Left forelimb (tissue), 1 donor: Measurements from ENCODE around the gene KBTBD8.
A peak's percentile ranks its signal among the peaks of the same experiment; 100 is the strongest.

Experiments
- DNase-seq: peaks from one replicate; pipeline ENCODE4 v3.0.0-alpha.2; 2018; ENCODE audit warnings: low spot score

KBTBD8 gene

GRCh38 chr3:66997560-66998112, 471 bp upstream of the KBTBD8 start:
- DNase-seq = peak; percentile 67

GRCh38 chr3:66998904-66999235, 763 bp downstream of the KBTBD8 start:
- DNase-seq = no peak

DNA sequence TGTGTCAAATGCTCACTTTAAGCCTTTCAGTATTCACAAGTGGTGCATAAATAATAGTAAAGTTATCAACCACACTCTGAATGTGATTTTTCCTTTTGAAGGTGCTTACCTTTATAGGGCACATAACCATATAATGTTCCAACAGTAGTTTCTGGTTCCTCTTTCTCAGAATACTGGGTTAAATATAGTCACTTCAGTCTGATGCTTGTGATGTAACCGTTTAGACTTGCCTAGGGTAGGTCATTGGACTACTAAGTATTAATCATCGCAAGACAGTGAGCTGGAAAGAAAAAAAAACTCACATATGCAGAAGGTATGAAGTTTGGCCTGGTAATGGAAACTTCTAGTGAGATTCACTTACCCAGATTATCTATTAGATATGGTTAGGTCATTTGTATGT, 1.9 kb downstream of the KBTBD8 start:
- DNase-seq = no peak

- DNase-seq = no peak
Measured at GRCh38 chr3:67001086-67001861, 3.2 kb downstream of the KBTBD8 start.

DNA sequence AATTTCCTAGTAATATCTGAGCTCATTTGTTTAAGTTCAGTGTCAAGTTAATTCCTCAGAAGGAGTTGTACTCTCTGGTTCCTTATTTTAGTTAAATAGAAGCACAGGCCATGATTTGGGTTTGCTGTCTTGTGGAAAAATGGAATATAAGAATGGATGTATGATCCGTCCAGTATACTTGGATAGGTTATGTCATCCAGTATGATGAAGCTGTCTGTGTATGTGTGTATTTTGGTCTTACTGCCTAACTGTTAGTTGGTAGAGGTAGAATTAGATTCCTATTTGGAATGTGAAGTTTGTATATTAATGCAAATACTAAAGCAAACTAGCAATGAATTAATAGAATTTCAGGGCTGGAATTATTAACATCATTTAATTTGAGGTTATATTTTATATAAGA, 7.9 kb downstream of the KBTBD8 start:
- no peak for DNase-seq

- DNase-seq = no peak
Measured at GRCh38 chr3:67006460-67006859, 8.4 kb downstream of the KBTBD8 start.

DNA sequence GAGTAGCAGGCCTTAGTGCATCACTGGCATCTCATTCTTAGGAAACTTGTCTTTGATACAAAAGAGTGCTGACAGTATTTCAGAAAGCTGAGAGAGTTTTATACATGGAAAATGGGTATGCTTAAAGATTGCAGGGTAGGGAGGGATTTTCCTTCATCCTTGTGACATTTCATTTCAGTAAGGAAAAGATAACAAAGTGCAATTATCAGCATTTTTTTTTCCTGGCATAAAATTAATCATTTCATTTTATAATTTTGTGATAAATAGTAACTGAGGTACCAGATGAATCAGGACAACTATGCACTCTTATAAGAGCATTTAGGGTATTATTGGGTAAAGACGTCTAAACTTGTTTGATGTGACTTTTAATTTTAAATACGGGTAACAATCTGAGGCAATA, 10.3 kb downstream of the KBTBD8 start:
- DNase-seq = no peak

- no peak for DNase-seq
Measured at GRCh38 chr3:67009716-67010115, 11.6 kb downstream of the KBTBD8 start.

DNA sequence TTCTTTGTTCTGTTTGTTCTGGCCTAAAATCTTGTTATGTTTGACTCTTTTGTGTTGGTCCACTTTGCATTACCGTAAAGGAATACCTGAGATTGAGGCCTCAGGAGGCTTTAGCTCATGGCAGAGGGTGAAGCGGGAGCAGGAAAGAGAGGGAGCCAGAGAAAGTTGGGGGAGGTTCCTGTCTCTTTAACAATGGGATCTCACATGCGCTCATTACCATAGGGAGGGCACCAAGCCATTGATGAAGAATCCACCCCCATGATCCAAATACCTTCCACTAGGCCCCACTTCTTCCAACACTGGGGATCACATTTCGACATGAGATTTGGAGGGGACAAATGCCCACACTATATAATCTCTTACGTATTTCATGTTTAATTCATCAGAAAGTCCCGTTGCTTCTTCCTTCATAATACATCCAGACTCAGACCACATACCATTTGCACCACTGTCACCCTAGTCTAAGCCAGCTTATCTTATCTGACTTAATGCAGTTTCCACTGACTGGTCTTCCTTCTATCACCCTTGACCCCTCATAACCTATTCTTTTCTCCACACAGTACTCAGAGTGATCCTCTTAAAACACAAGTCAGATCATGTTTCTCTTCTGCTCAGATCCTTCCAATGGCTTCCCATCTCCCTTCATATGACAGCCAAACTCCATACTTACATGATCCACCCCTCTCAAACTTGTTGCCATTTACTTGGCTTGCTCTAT, 13.5 kb downstream of the KBTBD8 start:
- no peak for DNase-seq

DNA sequence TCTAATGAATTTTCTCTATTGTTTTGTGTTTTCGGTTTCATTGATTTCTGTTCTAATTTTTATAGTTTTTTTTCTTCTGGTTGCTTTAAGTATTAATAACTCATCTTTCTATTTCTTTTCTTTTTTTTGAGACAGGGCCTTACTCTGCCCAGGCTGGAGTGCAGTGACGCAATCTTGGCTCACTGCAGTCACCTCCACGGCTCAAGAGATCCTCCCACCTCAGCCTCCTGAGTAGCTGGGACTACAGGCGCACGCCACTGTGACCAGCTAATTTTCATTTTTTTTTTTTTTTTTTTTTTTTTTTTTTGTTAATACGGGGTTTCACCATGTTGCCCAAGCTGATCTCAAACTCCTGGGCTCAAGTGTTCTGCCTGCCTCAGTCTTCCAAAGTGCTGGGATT, 14.5 kb downstream of the KBTBD8 start:
- DNase-seq = no peak

- DNase-seq = no peak
Measured at GRCh38 chr3:67015702-67016484, 17.8 kb downstream of the KBTBD8 start.

DNA sequence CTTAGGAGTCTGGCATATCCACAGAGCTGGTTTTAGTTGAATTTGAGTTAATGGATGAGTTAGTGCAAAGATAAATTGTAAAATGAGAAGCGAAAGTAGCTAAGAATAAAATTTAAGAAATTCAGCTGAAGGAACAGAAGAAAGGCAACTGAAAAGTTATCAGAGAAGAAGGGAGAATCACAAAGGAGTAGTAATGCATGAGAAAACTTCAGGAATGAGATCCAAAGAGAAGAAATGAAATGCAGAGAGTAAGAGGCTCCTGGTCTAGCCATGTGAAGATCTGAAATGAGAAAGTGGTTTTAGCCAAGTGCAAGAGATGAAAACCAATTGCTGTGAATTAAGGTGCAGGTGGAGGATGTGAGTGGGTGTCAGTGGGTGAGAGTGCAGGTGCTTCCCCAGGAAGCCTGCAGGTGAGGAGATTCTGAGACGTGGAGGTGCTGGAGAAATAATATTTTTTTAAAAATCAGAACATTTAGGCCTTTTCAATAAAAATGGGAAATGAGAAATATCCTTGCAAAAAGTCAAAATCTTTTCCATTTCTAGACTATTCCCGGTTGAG, 18.5 kb downstream of the KBTBD8 start:
- no peak for DNase-seq

DNA sequence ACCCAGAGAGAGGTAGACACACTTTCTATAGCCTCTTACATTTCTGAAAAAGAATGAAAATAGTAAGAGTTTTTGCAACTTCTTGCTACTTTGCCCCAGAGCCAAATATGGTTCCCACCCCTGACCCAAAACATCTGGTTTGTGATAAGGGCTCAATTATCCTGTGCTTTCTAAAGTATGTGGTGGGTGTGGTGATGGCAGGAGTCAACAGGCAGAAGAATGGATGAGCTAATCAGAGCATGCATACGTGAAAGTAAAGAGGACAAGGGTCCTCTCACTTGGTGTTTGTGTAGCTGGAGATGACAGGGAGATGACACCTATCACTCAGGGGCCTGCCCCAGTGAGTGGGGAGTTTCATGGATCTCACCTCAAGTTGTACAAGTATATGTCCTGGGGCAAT, 19.1 kb downstream of the KBTBD8 start:
- DNase-seq = no peak

- no peak for DNase-seq
Measured at GRCh38 chr3:67018105-67018788, 20.1 kb downstream of the KBTBD8 start.

GRCh38 chr3:67018789-67019526, 20.9 kb downstream of the KBTBD8 start:
- no peak for DNase-seq

DNA sequence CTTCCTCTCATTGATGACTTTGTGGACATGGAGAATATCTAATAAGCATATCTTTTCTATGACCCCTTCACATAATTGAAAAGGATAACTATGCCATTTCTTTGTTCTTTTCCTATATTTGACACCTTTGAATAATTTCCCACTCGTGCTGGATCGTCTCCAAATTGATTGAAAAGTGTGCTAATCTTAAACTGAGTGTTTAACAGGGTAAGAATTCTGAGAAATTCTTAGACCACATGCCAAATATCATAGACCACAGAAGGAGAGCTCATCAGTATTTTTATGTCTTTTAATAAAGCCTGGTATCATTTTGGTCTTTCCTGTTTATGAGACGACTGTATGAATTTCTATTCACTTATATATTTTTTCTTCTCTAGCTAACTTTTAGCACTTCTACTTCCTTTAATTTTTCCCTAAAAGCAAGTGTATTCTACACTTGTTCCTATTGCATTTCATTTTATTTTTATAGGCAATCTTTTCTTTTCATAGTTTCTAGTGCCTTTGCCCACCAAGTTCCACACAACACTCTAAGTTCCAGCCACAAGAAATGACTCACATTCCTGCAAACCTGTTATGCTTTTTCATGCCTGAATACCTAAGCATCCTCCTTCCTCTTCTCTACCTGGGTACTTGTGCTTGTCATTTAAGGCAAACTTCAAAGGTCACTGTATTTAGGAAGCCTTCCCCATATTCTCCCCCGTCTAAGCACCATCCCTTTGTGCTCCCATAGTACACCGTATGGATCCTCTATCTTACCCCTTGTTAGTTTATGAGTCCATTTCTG, 30.1 kb downstream of the KBTBD8 start:
- DNase-seq = no peak

DNA sequence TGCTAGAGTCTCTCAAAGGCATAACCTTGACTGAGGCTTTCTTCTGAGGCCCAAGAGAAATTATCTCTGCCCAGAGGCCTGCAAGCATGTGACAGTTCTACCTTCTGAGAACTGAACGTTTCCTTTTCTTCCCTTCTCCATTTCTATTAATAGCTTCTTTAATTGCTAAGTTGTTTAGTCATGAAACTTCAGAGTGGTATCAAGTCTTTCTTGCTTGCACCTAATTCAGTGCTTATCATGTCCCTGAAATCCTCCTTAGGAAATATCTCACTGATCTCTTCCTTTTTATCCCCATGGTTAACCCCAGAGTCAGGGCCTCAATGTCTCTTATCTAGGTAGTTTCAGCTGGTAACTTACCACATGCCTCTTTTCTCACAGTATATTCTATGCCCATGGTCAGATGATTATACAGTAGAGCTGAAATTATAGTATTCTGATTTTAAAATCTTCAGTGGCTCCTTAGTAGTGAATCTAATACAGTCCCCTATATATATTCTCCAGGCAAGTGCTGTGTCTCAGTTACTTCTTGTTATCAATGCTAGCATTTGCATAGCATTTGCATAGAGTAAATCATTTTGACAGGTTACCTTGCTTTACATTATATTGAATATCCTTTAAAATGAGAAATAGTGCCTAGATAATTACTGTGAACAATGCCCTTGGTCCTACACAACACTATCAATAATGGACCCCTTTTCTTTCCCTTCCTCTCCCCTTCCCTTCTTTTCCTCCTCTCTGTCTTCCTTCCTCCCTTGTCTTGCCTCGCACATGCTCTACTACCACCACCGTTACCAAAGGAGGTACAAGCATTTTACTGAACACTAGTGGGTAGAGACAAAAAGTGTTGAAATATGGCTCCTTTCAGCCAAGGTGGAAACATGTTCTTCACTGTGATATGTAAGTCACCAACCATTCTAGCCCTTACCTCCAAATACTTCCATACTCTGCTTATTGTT, 33.0 kb downstream of the KBTBD8 start:
- DNase-seq = no peak

DNA sequence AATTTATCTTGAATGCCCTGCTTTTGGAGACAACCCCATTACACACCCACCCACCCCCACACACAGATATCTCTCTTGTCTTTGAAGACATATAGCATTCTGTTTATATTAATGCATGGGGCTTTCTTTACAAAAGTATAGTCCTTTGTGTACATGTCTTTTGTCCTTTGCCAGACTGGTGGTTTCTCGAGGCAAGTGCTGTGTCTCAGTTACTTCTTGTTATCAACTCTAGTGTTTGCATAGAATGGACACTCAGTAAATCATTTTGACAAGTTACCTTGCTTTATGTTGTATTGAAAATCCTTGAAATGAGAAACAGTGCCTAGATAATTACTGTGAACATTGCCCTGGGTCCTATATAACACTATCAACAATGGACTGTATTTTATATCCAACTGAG, 33.9 kb downstream of the KBTBD8 start:
- no peak for DNase-seq

GRCh38 chr3:67033079-67033478, 35.0 kb downstream of the KBTBD8 start:
- no peak for DNase-seq
